Uterus (tissue), 2 donors: Measurements from ENCODE around the gene ERCC5.

Experiments used
- POLR2A ChIP-seq, 2 donors: fragments of 450-650 bp; IDR thresholded peaks; one replicate each; pipeline ENCODE4 v1.6.1; 2016; ENCODE audit warnings: antibody characterized with exemption in 2 of 2, mild to moderate bottlenecking in 1 of 2, moderate library complexity in 1 of 2
- TF ChIP-seq, protein P1 (sequence below), 4 experiments: fragments of 200-600 bp in 2 of 4; fragments of 450-650 bp in 2 of 4; sonication (generic) in 2 of 4; IDR thresholded peaks; one replicate each; pipeline ENCODE4 v1.5.1; 2016 to 2019; ENCODE audit warnings: antibody characterized with exemption in 4 of 4, mild to moderate bottlenecking in 2 of 4, moderate library complexity in 1 of 4

DNA sequence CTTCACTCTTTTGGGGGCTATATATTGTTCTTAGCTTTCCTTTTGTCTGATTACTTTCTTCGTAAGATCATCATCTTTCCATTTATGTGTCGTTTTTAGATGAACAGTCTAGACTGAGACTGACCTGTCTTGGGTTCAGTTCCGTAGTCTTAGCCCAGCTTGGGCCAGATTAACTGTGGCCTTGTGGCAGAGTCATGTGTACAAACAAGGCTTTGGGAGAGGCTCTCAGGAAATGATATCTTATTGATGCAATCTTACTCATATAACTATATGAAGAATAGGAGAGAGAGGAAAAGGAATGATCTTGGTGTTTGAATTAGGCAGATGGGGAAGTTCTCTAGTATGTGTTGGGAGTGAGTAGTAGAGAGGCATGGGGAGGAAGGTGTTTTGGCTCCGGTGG lies 6.8 kb upstream of the ERCC5 start:
- TF ChIP-seq, protein P1, sequence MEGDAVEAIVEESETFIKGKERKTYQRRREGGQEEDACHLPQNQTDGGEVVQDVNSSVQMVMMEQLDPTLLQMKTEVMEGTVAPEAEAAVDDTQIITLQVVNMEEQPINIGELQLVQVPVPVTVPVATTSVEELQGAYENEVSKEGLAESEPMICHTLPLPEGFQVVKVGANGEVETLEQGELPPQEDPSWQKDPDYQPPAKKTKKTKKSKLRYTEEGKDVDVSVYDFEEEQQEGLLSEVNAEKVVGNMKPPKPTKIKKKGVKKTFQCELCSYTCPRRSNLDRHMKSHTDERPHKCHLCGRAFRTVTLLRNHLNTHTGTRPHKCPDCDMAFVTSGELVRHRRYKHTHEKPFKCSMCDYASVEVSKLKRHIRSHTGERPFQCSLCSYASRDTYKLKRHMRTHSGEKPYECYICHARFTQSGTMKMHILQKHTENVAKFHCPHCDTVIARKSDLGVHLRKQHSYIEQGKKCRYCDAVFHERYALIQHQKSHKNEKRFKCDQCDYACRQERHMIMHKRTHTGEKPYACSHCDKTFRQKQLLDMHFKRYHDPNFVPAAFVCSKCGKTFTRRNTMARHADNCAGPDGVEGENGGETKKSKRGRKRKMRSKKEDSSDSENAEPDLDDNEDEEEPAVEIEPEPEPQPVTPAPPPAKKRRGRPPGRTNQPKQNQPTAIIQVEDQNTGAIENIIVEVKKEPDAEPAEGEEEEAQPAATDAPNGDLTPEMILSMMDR (IDR thresholded peaks at IDR 0.05), result no peak
- TF ChIP-seq POLR2A (IDR thresholded peaks at IDR 0.05), result no peak
